Measurements from ENCODE around the gene DDR1.
"Not testable (repeated sequence)": the region's sequence is repeated elsewhere in the genome, so short reads cannot be mapped to it uniquely, and the experiment has no call there.

The DDR1 gene

DNA sequence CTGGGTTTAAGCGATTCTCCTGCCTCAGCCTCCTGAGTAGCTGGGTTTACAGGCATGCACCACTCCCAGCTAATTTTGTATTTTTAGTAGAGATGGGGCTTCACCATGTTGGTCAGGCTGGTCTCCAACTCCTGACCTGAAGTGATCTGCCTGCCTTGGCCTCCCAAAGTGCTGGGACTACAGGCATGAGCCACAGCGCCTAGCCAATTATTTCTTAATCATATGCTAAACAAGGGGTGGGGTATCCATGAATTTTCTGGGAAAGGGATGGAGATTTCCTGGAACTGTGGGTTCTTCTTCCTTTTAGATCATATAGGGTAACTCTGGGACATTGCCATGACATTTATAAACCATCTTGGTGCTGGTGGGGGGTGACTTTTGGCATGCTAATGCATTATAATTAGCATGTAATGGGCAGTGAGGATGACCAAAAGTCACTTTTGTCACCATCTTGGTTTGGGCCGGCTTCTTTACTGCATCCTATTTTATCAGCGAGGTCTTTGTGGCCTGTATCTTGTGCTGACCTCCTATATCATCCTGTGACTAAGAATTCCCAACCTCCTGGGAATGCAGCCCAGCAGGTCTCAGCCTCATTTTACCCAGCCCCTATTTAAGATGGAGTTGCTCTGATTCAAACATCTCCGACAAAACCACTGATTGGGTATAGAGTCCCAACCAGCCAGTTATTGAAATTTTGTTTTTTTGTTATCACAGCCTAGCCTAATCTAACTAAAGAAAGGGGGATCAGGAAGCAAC is 29.9 kb upstream of the DDR1 start:
- DNase-seq: no peak

DNA sequence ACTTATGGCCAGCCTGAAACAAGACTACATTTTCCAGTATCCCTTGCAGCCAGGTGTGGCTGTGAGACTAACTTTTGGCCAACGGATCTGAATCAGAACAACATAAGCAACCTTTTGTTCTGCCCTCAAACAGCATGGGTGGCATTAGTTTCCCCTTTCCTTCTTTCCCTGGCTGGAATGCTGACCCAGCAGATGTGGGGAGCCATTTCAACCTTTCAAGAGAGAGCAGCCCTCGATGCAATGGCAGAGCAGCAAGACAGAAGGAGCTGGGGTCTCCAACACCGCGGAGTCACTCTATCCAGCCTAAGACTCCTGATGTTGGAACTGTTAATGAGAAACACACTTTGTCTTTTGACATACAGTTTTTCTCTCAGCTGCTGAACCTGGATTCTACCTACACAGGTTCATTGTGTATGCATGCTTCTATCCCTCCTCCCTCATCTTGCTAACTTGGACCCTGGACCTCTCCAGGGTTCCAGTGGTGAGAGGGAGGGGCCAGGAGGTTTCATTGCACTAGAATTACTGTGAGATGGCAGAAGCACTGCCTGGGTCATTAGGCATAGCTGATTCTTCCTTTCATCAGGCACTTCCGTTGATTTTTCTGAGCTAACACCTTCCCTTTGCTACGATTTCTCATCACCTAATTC is 28.8 kb upstream of the DDR1 start:
- no peak for DNase-seq

DNA sequence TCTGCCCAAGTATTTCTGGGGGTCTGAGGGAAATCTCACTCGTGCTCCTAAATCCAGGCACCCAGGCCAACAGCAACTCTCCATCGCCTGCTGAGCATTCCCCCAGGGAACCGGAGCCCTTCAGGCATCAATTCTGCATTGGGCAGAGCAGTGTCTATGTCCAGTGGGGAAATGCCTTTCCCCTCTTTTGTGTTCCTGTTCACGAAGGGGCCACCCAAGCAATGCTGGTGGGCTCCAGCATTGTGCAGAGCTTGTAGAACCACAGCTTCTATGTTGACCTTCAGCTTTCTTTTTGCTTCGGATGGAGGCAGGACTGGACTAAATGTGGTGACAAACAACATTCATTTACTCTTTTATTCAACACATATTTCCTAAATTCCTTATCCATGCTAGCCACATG is 27.2 kb upstream of the DDR1 start:
- DNase-seq: no peak

DNA sequence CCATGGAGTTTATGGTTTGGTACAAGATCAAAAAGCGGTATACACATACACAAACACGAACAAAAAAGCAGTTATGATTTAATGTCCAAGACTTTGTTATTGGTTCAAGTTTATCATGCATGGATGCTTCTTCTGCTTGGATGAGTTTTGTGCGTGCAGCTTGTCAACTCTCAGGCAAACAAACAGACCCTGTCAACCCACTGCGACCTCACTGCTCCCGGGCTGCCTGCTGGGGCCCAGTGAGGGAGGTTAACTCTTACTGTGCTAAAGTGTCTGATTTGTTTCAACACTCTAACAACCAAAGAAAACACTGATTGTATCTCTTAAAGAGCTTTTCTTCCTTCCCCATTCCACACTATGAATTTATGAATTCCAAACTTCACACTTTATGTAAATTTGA is 26.8 kb upstream of the DDR1 start:
- DNase-seq: no peak

DNA sequence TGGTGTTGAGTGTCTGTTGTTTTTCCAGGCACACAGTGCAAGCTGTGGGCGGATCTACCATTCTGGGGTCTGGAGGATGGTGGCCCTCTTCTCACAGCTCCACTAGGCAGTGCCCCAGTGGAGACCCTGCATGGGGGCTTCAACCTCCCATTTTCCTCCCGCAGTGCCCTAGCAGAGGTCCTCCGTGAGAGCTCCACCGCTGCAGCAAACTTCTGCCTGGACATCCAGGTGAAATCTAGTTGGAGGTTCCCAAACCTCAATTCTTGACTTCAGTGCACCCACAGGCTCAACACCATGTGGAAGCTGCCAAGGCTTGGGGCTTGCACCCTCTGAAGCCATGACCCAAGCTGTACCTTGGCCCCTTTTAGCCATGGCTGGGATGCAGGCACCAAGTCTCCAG is 24.6 kb upstream of the DDR1 start:
- DNase-seq: not testable (repeated sequence)

DNA sequence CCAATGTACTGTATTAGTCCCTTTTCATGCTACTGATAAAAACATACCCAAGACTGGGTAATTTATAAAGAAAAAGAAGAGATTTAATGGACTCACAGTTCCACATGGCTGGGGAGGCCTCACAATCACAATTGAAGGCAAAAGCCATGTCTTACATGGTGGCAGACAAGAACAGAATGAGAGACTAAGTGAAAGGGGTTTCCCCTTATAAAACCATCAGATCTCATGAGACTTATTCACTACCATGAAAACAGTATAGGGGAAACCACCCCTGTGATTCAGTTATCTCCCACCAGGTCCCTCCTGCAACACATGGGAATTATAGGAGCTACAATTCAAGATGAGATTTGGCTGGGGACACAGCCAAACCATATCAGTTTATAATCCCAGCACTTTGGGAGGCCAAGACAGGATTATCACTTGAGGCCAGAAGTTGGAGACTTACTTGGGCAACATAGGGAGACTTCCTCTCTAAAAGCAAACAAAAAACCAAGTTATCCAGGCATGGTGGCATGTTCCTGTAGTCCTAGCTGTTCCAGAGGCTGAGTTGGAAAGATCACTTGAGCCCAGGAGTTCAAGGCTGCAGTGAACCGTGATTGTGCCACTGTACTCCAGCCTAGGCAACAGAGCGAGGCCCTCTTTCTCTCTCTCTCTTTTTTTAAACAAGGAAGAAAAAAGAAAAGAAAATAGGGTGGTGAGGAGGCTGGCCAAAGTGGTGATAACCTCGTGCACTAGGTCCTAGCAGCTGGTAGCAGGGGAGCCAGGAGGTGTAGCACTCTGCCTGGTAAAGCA is 22.9 kb upstream of the DDR1 start:
- no peak for DNase-seq

DNA sequence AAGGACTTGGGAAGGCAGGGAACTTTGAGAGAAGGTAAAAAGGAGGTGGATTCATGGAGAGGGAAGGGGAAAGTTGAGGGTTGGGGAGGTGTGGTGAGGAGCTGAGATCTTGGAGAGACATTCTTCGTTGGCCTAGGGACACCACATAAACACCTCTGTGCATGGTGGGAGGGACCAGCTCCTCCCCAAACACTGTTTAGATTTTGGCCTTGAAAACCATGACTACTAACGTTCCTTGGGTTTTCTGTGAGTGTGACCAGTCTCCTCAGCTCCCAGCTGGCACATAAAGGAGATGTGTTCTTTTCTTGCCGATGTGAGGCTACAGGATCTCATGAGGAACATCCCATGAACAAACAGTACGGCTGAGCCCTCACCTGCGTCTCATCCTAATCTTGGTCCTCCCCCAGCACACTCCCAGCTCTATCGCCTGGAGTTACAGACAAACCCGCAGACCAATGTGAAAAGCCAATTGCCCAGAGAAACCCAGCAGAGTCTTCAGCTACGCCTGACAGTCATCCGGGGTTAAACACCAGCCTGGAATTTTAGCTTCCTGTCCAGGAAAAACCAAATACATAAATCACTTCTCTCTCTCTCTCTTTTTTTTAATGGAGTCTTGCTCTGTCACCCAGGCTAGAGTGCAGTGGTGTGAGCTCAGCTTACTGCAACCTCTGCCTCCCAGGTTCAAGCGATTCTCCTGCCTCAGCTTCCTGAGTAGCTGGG is 22.0 kb upstream of the DDR1 start:
- DNase-seq: no peak

DNA sequence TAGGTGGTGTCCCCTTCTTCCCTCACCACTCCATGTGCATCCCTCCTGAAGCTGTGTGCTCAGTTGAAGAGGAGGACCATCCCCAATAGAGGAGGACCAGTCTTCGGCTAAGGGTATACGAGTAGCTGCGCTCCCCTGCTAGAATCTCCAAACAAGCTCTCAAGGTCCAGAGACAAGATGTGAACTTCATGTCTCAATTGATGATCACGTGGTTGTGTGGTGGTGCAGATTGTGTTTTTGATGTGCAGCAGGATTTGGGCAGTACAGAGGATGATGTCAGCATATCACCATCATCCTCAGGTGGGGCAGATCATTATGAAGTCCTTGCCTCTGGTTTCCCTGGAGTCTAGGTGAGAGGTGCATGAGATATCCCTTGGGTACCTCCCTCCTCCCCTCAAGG is 20.0 kb upstream of the DDR1 start:
- DNase-seq: no peak

DNA sequence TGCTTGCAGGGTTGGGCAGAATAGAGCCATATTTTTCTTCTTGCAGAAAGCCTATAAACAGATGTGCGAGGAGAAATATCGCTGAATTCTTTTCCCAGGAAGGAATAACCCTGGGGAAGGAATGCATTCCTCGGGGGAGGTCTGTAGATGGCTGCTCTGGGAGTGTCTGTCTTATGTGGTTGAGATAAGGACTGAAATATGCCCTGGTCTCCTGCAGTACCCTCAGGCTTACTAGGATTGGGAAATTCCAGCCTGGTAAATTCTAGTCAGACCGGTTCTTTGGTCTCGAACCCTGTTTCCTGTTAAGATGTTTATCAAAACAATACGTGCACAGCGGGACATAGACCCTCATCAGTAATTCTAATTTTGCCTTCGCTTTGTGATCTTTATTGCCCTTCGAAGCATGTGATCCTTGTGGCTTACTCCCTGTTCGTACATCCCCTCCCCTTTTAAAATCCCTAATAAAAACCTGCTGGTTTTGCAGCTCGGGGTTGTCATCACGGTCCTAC is 15.0 kb upstream of the DDR1 start:
- DNase-seq: not testable (repeated sequence)

DNA sequence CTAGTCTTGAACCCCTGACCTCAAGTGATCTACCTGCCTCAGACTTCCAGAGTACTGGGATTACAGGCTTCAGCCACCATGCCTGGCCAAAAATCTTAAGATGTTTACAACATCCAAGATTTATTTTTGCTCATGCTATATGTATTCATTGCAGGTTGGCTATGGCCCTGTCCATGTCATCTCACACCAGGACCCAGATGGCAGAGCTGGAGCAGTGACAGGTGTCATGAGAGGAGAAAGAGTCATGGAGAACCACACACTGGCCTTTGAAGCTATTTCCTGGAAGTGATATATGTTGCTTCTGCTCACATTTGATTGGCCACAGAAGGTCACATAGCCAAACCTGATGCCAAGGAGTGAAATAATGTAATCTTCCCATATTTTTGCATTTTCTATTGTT is 13.8 kb upstream of the DDR1 start:
- DNase-seq: no peak

DNA sequence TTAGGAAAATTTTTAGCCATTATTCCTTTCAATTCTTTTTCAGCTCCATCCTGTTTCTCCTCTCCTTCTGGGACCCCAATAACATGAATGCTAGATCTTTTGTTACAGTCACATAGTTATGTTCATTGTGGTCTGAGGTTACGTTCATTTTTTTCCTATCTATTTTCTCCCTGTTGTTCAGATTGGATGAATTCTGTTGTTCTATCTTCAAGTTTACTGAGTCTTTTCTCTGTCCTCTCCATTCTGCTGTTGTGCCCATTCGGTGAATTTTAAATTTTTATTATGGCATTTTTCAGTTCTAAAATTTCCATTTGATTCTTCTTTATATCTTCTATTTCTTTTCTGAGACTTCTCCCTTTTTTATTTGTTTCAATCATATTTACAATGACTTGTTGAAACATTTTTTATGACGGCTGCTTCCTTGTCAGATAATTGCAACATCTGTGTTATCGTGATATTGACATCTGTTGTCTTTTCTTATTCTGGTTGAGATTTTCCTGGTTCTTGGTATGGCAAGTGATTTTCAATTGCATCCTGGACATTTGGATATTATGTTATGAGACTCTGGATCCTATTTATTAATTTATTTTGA is 12.6 kb upstream of the DDR1 start:
- no peak for DNase-seq

DNA sequence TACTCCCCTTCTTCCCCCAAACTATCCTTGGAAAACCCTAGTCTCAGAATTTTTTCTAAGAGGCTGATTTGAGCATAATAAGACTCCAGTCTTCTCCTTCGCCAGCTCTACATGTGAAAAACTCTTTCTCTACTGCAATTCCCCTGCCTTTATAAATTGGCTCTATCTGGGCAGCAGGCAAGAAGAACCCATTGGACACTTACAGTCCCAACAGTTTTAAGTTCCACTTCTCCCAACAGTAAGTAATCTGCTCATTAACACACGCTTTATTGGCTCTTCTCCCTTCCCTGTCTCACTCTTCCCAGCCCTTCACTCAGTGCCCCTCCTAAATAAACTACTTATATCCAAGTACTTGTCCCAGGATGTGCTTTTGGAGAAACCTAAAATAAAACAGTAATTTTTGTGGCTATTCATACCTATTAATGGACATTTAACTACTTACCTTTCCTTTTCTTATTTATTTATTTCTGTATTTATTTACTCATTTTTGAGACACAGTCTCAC is 11.1 kb upstream of the DDR1 start:
- DNase-seq: no peak

DNA sequence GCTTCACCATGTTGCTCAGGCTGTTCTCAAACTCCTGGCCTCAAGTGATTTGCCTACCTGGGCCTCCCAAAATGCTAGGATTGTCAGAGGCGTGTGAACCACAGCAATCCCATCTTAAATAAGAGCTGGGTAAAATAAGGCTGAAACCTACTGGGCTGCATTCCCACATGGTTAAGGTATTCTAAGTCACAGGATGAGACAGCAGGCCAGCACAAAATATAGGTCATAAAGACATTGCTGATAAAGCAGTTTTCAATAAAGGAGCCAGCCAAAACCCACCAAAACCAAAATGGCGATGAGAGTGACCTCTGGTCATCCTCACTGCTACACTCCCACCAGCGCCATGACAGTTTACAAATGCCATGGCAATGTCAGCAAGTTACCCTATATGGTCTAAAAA is 10.5 kb upstream of the DDR1 start:
- not testable (repeated sequence) for DNase-seq

DNA sequence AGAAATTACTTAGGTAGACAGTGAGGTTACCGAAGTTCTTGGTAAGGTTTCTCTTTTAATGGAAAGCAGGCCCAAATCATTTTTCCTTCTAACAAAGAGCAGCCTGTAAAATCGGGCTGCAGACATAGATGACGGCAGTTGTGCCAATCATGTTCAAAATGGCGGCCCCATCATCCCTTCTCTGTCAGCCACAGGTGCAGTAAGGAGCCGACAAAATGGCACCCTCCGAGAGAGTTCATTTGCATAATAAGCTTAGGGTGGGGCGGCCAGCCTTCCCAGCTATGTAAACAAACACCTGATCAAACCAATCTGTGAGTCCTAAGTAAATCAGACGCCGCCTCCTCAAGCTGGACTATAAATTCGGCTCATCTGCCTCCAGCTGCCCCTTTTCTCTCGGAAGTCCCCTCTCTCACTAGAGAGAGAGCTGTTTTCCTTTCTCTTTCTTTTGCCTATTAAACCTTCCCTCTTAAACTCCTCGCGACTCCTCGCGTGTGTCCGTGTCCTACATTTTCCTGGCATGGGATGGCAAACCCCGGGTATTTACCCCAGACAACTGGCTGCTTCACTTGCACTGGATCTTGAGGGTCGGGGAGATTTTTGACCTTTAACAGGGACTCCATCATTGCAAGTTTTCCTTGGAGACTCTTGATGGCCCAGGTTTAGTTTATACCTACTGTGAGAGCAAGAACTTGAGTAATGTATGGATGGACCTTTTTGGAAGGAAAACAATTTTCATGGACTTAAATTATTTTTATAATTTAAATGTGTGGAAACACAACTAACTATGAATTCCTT is 8.9 kb upstream of the DDR1 start:
- no peak for DNase-seq

DNA sequence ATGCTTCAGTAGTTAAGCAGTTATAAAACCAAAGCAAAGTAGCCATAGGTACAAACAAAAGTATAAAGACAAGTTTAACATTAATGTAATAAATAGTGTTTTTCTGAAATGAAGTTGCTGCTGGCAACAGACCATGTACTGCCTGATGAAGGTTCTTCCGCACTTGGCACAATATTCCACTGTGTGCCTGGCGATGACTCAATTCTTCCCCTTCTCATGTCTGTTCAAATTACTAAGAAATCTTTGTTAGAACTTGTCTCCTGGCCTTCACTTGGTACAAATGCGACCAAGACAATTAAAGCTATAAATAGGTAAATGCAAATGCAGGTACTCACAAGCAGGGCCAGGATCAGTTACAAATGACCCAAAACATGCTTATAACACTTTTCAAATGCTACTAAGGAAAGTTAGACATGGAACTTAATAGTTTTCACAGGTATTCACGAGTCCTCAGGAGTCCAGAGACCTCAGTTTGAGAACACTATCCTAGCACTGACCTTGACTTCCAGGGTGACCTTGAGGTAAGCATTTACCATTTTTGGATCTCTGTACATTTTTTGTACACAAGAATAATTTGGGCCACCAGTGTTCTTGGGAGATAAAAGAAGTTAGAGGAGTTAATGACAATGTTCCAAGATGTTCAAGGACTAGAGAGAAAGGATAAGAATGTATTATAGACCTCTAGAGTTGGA is 8.1 kb upstream of the DDR1 start:
- DNase-seq: no peak

DNA sequence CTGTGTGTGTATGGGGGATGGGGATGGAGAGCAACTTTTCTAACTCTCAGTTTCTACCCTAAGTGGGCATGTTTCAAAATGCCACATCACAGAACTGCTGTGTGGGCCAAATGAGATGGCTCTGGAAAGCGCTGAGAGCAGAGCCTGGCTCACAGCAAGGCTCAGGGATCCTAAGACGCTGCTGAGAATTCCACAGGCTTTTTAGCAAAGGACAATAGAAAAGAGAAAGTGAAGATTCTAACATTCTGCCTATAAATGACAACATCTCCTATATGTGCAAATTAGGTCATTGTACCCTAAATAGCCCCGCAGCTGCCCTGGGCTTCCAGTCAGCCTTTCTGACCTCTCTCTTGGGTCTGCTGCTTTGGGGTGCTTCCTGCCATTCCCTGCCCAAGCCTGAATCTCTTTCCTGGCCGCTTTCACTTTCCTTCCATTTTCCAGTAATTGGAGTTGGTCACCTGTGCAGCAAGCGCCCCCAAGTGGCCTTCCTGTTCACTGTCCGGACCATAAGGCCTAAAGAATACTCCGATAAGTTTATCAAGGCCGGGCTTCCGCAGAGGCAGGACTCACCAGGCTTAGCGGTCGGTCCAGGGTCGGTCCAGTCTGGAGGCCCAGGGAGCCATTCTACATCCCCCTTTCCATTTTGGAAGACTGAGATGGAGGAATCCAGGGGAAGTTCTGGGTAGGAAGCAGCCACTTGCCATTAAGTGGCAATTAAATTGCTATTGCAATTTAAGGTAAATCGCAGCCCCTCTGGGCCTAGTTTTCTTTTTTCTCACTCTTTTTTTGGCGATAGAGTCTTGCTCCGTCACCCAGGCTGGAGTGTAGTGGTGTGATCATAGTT is 6.7 kb upstream of the DDR1 start:
- peak in 3 of 4 experiments; percentile 32 to 67 (median 60) for DNase-seq

DNA sequence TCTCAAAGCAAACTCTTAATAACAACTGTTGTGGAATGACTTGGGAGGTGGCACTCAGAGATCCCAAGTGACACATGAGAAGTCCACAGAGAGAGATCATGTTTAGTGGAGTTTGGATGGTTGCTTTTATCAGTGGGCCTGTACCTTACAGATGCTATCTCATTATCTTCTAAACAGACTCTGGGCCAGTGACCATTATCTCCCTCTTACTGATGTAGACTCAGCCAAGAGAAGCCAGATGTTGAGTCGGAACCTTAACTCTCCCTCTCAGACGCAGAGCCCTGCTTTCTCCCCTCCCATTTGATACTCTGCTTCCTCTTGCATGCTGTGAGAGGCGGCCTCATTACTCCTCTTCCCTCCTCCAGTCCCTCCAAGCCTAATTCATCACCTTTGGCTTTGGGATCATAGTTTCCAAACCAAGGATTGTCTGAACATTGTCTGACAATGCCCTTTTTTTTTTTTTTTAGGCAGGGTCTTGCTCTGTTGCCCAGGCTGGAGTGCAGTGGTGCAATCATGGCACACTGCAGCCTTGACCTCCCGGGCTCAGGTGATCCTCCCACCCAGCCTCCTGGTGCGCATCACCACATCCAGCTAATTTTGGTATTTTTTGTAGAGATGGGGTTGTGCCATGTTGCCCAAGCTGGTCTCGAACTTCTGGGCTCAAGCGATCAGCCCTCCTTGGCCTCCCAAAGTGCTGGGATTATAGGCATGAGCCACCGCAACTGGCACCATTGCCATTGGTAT is 4.5 kb upstream of the DDR1 start:
- DNase-seq: no peak

DNA sequence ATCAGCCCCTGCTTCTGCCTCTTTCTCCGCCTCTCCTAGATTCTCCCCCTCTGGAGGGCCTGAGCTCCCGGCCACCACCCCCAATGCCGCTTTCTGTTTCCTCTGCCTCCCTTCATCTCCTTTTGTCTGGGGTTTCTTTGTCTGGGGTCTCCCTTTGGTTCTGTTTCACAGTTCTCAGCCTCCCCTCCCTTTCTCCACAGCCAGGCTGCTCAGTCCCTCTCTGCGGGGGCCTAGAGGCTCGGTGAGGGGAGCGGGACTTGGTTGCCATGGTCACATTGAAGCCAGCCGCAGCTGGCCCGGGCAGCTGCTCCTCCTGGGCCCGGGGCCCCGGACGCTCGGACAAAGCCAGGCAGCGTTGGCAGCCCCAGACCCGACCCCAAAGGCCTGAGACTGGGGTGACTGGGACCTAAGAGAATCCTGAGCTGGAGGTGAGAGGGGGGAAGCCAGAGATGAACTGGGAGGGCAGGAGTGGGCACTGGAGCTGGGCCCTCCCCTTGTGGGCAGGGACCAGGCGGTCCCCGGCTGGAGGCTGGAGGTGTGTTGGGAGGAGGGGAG is 3.5 kb upstream of the DDR1 start:
- DNase-seq: no peak

Data from activated naive CD4-positive, alpha-beta T cell (primary cell).